CD4-positive, alpha-beta T cell treated with Interleukin-17A for 1 hour (primary cell): Measurements from ENCODE around the gene NSMF.
"Not testable (repeated sequence)": the region's sequence is repeated elsewhere in the genome, so short reads cannot be mapped to it uniquely, and the experiment has no call there.

Source experiments
- DNase-seq: peaks from one replicate; pipeline ENCODE4 v3.0.0-alpha.2; 2020

Gene NSMF

DNA sequence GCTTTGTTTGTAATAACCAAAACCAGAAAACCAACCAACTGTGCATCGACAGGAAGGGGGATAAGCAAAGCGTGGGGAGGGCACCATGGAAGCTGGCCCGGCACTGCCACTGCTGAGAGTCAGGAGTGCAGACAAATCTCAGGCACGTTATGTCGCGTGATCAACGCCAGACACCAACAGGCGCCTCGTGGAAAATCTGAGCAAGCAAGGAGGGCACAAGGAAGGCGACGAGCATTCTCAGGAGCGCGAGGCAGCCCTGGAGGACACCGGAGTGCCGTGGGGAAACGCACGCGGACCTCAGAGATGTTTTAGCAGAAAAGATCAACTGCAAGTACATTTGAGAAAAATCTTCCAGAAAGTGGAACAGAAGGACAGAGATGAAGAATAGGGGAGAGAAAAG, 15.1 kb upstream of the NSMF start:
- no peak for DNase-seq

DNA sequence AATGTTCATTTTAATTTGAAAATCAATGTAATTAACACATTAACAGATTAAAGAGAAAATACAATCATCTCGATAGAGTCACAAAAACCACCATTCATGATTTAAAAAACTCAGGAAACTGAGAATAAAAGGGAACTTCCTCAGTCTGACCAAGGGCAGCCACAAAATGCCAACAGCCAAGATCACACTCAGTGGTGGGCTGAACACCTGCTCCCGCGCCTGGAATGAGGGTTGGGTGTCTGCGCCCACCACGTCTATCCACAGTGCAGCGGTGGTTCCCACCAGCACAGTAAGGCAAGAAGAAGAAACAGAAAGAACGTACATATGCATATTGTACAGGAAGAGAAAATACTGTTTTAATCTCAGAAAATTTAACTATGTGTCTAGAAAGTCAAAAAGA, 11.7 kb upstream of the NSMF start:
- no peak for DNase-seq

DNA sequence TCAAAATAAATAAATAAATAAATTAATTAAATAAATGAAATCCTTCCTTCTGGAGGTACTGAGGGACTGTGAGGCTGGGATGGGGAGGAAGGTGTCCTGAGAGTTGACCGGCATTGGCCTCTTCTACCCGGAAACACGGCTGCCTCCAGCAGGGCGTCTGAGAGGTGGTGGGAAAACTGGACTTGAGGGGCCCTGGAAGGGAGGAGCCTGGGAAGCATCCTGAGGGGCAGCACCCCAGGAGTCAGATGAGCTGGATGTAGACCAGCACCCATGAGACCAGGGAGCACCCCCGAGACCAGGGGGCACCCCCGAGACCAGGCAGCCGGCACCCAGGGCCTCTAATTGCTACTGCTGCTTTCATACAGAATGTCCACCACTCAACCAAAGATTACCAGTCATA, 8.8 kb upstream of the NSMF start:
- no peak for DNase-seq

DNA sequence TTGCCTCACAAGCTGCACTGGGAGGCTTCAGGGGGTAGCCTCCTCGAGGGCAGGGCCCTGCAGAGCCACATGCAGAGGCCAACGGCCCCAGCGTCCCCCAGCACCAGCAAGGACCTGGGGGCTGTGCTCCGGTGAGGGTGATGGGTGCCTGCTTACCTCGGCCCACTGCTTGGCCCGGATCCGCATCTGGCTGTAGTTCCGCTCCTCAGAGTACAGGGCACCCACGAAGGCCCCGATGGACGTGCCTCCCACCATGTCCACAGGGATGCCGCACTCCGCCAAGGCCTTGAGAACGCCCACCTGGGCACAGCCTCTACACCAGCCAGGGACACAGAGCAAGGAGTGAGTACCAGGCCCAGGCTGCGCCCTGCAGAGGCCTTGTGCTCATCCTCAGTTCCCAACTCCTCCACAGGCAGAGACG, 8.0 kb upstream of the NSMF start:
- no peak for DNase-seq

DNA sequence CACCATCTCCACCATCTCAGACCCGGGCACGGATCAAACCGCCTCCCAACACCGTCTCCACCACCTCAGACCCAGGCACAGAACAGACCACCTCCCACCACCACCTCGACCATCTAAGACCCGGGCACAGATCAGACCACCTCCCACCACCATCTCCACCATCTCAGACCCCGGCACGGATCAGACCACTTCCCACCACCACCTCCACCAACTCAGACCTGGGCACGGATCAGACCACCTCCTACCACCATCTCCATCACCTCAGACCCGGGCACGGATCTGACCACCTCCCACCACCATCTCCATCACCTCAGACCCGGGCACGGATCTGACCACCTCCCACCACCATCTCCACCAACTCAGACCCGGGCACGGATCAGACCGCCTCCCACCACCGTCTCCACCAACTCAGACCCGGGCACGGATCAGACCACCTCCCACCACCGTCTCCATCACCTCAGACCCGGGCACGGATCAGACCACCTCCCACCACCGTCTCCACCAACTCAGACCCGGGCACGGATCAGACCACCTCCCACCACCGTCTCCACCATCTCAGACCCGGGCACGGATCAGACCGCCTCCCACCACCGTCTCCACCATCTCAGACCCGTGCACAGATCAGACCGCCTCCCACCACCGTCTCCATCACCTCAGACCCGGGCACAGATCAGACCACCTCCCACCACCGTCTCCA, 7.4 kb upstream of the NSMF start:
- not testable (repeated sequence) for DNase-seq

DNA sequence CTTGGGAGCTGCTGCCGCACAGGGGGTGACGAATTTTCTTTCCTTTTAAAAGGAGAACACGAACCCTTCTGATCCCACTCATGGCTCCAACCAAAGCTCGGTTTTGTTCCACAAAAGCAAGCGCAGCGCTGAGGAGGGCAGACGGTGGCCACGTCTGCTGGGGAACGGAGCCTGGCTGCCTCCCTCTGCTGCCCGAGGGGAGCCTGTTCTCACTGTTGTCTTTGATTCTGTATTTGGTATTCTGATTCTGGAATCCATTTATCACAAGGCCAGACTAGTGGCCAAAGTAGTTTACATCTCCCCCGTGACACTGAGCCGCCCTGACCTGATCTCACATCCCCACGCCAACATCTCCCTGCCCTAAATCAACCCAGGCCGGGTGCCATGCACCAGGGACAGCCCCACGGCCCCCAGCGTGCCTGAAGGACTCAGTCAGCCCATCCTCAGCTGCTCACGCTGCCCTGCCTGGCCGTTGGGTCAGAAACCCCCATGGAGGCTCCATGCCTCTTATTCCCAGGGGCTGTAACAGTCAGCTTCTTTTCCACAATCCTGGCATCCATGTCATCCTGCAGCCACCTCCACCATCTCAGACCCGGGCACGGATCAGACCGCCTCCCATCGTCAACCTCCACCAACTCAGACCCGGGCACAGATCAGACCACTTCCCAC, 6.7 kb upstream of the NSMF start:
- no peak for DNase-seq

DNA sequence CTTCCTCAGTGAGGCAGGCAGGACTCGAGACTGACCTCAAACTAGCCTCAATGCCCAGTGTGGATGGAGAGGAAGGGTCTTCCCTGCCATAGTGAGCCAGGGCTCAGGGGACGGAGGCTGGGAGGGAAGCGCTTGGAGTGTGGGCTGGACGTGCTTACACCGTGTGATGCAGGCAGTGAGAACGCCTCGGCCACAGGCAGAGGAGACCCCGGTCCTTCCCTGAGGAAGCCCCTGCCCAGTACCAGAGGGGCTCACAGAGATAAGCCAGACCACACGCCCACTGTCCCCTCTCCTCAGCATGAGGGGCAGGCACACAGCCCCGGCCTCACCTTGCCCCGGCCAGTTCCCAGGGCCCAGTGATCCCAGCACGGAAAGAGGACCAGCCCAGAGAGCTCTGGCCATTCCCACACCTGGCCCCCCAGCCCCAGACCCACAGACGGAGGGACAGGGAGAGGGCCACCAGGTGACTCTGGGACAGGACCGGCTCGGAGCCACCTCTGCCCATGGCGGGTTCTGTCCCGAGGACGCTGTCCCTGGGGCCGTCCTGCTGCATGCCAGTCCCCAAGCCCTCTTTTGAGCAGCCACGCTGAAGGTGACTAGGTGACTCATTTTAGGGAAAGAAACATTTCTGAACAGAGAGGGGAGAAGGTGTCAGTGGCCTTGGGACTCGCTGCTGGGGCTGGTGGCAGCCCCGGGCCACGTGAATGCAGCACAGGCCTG, 6.0 kb upstream of the NSMF start:
- DNase-seq = no peak

DNA sequence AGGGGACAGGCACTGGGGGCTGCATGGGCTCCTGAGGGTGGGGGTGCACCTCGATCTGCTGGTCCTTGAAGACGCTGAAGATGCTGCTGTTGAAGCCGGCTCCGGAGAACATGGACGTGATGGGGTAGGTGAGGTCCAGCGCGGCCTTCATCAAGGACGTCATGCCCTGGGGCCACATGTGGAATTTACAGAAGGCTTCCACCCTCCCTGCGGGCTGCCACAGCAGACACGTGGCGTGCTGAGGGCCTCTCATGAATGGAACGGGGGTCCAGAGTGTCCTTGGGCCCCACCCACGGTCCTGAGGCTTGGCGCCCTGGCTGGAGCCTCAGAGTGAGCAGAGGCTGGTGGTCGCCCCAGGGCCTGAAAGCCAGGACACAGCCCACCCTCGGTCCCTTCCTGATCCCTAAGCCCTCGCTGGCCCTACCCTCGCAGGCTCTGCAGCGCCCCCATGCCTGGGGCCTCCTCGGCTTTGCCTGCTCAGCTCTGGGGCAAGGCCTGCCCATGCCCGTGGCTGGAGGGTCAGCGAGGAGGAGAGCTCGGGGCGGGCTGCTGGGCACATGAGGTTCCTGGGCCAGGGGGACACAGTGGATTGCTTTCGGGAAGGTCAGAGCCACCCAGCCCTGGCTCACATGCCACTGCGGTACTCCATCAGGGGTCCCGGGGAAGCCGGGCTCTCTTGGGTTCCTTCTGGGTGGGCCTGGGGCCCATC, 5.3 kb upstream of the NSMF start:
- no peak for DNase-seq

DNA sequence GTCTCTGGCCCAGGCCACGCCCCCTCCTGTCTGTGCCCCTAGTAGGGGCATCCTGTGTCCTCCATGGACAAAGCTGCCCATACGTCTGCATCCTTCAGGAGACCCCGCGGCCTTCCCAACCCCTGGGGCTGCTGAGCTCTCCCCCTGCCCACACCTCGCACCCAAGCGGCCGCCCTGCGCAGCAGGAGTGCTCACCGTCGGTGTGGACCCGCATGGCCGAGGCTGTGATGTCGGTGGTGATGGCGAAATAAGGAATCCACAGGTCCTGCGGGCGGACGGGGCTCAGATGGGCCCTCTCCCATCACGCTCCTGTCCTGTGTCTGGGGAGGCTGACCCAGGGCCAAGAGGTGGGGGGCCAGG, 4.8 kb upstream of the NSMF start:
- no peak for DNase-seq

DNA sequence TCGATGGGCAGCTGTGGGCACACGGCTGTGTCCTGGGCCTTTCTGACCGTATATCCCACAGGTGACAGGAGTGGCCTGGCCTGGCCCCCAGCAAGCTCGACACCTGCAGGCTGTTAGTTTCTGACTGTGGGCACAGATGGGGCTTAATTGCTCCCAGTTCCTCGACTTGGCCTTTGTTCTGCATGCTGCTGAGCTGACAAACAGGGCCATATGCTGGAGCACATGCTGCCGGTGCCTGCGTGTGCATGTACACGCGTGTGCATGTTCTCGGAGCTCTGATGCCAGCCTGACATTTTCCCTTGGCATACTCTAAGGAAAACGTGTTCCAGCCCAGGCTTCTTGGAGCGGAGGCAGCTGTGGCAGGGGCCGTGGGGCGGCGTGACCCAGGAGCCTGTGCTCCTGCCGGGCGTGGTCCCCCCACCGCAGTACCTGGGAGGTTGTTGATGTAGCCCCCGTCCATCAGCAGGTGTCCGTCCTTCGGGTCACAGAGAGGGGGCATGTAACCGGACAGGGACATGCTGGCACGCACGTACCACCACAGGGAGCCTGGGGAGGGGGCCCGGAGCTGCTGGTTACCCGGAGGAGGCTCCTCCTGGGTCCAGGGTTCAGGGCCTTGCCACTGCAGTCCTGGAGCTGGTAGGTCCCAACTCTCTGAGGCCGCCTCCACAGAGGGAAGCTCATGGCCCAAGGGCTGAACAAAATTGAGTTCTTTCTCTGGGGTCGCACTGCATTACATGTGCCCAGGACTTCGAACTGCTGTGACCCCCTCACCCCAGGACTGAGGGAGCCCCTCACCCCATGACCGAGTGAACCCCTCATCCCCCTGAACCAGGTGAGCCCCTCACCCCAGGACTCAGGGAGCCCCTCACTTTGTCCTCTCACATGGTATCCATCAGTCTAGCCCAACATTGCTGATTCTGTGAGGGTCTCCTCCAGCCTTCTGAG, 4.1 kb upstream of the NSMF start:
- no peak for DNase-seq

DNA sequence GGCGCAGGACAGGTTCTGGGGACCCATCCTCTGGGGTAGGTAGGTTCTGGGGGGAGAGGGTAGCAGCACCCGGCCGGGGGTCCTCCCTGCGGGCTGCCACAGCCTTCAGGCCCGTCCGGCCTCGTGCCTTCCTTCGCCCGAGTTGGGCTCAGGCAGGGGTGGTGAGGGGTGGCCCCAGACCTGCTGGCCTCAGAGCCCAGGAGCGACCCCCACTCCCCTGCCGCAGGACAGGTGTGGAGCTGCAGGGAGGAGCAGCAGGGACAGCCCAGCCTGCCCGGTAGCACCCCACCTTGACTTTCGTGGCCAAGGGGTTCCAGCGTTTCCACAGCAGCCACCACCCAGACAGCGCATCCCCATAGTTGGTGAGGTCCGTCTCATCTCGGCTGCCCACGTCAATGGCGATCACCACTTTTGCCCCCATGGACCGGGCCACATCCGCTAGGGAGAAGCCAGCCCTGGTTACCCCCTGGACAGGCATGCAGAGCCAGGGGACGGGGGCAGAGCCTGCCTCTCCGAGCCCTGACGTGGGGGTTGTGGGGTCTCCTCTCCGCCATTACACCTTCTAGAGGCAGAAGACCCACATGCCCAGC, 3.4 kb upstream of the NSMF start:
- no peak for DNase-seq

DNA sequence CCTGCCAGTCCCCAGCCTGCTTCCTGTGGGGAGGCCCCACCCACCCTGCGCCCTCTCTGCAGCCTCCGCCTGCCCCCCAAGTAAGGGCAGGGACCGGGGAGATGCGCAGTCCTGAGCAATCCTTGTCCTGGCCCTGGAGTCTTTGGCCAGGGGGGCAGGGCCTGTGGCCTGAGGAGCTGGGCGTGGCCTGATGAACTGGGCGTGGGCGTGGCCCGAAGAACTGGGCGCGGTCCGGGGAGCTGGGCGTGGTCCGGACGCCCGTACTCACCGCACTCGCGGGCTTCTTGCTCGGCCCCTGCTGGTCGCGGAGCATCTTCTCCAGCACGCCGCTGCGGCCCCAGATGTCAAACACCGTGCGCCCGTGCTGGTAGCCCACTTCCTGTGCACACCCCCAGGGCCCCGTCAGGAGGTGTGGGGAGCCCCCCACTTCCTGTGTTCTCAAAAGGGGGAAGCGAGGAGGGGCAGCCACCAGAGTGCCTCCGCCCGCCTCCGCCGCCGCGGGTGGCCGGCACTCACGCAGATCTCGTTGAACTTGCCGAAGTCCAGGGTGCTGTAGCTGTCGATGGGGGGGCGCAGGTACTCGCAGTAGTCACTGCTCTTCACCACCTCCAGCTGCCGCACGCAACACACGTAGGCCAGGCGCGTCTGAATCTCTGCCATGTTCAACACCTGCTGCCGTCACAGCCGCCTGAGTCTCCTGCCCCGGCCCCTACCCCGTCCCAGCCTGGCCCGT, 2.7 kb upstream of the NSMF start:
- peak; percentile 91 for DNase-seq

DNA sequence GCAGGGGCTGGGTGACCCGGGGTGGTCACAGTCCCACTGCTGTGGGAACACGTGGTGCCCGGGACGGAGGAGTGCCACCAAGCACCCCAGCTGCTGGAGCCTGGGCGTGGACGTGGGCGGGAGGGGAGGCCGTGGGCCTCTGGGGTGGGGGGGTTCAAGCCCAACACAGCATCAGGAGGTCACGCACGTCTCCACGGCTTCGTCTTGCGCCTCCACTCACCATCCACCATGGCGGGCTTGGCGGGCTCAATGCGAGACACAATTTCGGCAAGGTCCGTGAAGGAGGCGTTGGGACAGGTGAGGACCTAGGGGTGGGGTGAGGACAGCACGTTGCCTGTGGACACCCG, 2.2 kb upstream of the NSMF start:
- no peak for DNase-seq

DNA sequence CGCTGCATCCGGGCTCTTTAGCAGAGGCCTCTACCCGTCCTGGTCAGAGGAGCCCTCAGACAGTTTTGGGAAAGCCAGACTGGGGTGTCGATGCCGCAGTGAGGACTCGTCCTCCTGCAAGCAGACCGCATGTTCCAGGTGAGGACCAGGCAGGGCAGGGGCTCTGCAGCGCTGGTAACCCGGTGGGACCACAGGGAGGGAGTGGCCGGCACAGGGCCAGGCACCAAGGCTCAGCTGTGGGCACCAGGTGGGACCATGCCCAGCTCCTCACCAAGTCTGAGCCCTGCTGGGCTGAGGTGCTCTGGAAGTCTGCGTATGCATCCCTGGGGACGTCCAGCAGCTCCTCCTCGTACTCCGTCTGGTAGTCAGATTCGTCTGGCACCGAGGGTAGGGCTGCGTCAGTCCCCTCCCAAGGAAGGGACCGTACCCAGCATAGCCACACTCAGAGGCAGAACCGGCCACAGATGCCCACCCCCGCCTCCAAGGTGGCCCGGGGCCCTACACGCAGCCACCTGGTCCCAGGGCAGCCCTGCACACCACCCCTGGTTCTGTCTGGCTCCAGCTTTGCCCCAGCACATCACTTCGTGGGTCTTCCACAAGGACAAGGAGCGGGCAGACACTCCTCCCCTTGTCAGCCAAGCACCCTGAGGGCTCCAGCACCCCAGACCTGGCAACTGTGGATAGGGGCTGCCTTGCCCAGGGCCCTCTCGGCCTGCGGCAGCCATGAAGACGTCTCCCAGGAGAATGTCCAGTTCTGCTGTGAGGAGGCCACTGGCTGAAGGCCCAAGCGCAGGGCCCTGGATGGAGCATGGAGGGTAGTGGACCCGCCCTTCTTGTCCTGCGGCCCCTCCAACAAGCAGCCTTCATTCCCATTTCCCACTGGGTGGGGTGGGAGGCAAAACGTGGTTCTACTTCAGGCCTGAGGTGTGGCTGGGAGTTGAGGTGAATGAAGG, 1.5 kb upstream of the NSMF start:
- no peak for DNase-seq

DNA sequence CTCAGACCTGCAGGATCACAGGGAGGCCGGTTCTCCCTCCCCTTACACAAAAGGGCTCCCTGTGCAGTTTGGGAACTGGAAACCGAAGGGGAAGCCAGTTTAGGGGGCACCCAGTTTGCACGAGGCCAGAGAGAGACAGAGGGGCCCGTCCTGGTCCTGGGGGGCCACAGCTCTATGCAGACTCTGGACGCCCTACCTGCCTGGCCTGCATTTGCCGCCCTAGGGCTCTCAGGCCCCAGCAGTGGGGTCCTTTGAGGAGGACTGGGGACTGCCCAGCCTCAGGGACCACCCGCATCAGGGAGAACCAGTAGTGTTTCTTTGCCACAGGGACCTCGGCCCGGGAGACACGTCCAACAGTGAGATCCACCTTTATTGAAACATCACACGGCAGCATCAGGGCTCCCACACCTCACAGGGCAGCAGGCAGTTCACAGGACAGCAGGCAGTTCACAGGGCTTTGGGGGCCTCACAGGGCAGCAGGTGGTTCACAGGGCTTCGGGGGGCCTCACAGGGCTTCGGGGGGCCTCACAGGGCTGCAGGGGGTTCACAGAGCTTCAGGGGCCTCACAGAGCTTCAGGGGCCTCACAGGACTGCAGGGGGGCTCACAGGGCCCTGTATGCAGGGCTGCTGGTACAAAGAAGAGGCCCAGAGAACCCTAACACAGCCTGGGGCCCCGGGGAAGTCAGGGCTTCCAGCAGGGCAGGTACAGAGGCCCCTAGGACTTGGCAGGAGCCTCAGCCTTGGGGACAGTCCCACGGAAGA, 648 bp upstream of the NSMF start:
- no peak for DNase-seq

DNA sequence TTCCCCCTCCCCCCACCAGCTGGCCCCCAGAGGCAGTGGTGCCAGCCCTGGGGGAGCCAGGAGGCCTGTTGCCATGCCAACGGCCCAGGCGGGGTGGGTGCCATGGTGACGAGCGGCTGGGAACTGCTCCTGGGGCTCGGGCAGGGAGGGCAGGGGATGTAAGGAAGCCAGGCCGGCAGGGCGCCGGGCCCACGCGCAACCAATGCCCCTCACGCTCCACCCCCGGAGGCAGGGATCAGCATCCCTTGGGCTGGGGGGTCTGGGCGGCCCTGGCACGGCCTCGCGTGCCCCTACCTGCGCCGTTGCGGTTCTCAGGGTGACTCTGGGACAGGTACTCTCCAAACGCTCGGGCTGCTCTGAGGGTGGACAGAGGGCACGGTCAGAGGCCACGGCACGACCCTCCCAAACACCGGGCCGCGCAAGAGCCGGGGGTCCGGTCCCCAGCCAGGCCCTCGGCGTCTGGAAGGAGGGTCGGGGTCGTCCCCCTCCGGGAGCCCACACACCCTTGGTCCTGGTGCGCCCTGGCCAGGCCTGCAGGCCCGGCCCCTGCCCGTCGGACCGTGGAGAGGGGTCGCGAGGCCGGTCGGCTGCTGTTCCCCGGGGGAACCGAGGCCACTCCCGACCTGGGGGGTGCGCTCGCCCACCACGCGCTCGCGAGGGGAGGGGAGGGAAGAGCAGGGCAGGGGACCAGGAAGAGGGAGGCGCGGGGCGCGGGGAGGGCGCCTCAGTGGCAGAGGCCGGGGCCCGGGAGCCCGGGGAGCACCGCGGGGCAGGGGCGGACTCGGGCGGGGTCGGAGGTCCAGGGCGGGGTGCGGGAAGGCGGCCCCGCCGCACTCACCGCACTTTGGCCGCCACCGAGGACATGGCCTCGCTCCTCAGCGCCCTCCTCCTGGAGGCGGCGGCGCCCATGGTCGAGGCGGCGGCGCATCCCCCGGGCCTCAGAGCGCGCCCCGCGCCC, 661 bp downstream of the NSMF start:
- peak; percentile 26 for DNase-seq

DNA sequence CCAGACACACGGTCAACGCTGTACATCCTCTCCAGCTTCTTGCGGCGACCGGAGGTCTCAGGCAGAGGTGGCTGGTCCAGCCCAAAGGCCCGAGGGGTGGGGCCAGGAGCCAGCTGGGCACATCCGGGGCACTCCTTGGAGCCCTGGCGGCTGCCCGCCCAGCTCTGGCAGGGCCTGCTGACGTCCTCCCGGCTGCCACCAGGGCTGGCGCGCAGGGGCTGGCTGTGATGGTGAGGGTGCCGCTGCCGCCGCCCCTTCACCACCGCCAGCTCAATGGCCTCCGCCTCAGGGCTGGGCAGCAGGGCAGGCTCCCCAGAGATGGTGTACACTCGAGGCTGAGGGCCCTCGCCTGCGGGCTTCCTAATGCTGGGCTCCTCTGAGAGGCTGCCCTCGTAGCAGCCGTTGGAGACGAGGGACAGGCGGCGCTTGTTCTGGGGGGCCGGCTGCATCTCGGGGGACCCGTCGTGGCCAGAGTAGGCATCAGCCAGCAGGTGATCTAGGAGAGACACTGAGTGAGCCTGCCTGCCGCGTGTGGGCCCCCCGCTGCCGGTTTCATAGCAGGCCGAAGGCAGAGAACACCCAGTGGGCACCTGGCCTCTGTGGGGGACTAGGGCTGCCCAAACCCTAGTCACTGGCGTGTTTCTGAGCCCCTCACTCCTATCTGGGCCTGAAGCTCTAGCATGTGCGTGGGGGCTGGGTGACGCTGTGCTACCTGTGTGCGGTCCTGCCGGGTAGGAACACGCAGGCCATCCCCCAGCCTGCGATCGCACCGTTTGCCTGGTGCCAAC, 1.5 kb downstream of the NSMF start:
- DNase-seq = no peak
